Hepatocyte (in vitro differentiated cells): Measurements from ENCODE around the gene FUOM.

Source experiments
- EZH2phosphoT487 ChIP-seq: fragments of 200-600 bp; sonication (generic); IDR thresholded peaks from one replicate; pipeline ENCODE4 v1.6.1; 2018; ENCODE audit warnings: antibody characterized with exemption, mild to moderate bottlenecking, low read depth, moderate library complexity; ENCODE audit not compliant: unreplicated experiment, severe bottlenecking
- TF ChIP-seq, protein P1 (sequence below): fragments of 200-600 bp; sonication (generic); IDR thresholded peaks from 2 replicates; pipeline ENCODE4 v1.5.1; 2016; ENCODE audit warnings: antibody characterized with exemption, mild to moderate bottlenecking; ENCODE audit not compliant: poor library complexity

DNA sequence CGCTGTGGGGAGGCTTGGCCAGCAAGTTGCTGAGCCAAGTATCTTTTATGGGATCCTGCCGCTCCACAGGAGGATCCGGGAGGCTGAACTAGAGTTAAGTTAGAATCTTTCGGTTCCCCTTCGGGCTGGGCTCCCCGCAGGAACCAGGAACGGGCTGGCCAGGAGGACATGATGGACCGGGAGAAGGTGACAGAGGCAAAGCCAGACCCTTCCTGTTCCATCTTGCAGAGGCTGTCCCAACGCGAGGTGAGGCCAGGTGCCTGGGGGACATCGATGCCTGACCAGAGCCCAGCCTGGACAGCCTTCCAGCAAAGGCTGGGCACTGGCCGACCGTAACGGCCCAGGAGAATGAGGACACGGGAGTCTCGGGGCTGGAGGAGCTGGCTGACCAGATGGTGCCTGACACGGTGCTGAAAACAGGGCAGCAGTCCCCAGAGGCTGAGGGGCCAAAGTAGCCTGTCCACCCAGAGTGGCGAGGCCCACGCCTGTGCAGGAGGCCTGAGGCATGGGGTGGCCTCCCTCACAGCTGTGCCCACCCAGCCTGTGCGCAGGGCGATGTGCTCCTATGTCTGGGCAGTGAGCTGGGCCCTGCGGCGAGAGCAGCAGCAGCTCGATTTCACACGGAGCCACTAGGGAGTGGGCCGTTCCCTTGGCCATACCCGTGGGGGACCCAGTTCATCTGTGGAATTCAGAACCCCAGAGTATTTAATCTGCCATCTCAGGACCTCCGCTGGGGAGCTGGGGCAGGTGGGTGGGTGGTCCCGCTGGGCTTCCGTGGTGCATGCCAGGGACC lies 19.4 kb upstream of the FUOM start:
- TF ChIP-seq, protein P1, sequence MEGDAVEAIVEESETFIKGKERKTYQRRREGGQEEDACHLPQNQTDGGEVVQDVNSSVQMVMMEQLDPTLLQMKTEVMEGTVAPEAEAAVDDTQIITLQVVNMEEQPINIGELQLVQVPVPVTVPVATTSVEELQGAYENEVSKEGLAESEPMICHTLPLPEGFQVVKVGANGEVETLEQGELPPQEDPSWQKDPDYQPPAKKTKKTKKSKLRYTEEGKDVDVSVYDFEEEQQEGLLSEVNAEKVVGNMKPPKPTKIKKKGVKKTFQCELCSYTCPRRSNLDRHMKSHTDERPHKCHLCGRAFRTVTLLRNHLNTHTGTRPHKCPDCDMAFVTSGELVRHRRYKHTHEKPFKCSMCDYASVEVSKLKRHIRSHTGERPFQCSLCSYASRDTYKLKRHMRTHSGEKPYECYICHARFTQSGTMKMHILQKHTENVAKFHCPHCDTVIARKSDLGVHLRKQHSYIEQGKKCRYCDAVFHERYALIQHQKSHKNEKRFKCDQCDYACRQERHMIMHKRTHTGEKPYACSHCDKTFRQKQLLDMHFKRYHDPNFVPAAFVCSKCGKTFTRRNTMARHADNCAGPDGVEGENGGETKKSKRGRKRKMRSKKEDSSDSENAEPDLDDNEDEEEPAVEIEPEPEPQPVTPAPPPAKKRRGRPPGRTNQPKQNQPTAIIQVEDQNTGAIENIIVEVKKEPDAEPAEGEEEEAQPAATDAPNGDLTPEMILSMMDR = no peak
- no peak for TF ChIP-seq EZH2phosphoT487
